ENCODE measurements around the gene ATXN1.
"Not testable (repeated sequence)": the region's sequence is repeated elsewhere in the genome, so short reads cannot be mapped to it uniquely, and the experiment has no call there.

DNA sequence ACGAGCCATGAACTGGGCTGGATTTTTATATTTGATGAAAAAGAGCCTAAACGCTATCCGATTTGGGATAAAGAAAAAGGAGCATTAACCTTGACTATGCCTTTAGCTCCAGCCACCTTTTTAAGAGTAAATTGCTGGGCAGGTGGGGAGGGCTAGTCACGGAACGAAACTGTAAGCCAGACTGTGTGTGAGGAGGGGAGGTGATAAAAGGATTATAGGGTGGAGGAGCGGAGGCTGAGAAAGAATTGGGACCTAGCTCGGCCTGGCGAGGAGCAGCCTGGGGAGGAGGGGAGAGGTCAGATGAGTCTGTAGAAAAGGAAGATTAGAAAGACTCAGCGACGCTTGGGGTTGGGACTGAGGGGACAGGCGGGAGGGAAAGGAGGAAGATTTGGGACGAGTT is 498.5 kb downstream of the ATXN1 start:
- TF ChIP-seq, protein P1, sequence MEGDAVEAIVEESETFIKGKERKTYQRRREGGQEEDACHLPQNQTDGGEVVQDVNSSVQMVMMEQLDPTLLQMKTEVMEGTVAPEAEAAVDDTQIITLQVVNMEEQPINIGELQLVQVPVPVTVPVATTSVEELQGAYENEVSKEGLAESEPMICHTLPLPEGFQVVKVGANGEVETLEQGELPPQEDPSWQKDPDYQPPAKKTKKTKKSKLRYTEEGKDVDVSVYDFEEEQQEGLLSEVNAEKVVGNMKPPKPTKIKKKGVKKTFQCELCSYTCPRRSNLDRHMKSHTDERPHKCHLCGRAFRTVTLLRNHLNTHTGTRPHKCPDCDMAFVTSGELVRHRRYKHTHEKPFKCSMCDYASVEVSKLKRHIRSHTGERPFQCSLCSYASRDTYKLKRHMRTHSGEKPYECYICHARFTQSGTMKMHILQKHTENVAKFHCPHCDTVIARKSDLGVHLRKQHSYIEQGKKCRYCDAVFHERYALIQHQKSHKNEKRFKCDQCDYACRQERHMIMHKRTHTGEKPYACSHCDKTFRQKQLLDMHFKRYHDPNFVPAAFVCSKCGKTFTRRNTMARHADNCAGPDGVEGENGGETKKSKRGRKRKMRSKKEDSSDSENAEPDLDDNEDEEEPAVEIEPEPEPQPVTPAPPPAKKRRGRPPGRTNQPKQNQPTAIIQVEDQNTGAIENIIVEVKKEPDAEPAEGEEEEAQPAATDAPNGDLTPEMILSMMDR (IDR thresholded peaks at IDR 0.05) = not testable (repeated sequence)
- TF ChIP-seq POLR2A (IDR thresholded peaks at IDR 0.05) = not testable (repeated sequence)

Measured in testis (tissue), 2 donors.